OCI-LY1 (cell line): Measurements from ENCODE around the gene PRKCE.

Experiments used
- H2AFZ ChIP-seq: fragments of 200-600 bp; sonication (generic), shearing (Covaris generic); 2 replicates; pipeline ENCODE4 v1.6.0; 2014; ENCODE audit warnings: antibody characterized with exemption, mild to moderate bottlenecking, low read length
- H3F3A ChIP-seq: fragments of 200-600 bp; sonication (generic), shearing (Covaris generic); 2 replicates; pipeline ENCODE4 v1.6.0; 2014; ENCODE audit warnings: mild to moderate bottlenecking, antibody characterized with exemption, low read length, moderate library complexity; ENCODE audit not compliant: insufficient read depth
- H3K27ac ChIP-seq: fragments of 200-600 bp; sonication (generic); 2 replicates; pipeline ENCODE4 v1.5.1; 2014; ENCODE audit warnings: low read length, mixed run types, mild to moderate bottlenecking, low read depth; ENCODE audit not compliant: poor library complexity, severe bottlenecking
- H3K27me3 ChIP-seq: fragments of 200-600 bp; sonication (generic); 2 replicates; pipeline ENCODE4 v1.6.0; 2014; ENCODE audit warnings: antibody characterized with exemption, mild to moderate bottlenecking, low read length, moderate library complexity; ENCODE audit not compliant: insufficient read depth
- H3K36me3 ChIP-seq: fragments of 200-600 bp; sonication (generic); 2 replicates; pipeline ENCODE4 v1.6.1; 2014; ENCODE audit warnings: mild to moderate bottlenecking, antibody characterized with exemption, low read length, moderate library complexity, mixed read lengths; ENCODE audit not compliant: insufficient read depth
- H3K4me1 ChIP-seq: fragments of 200-600 bp; sonication (generic); 2 replicates; pipeline ENCODE4 v1.5.1; 2014; ENCODE audit warnings: mild to moderate bottlenecking, low read length, moderate library complexity; ENCODE audit not compliant: insufficient read depth, severe bottlenecking
- H3K4me2 ChIP-seq: fragments of 200-600 bp; sonication (generic), shearing (Covaris generic); 2 replicates; pipeline ENCODE4 v1.6.1; 2014; ENCODE audit warnings: low read length
- H3K4me3 ChIP-seq: fragments of 200-600 bp; sonication (generic); 2 replicates; pipeline ENCODE4 v1.5.1; 2014; ENCODE audit warnings: low read length, low read depth, mild to moderate bottlenecking, mixed read lengths; ENCODE audit not compliant: poor library complexity, severe bottlenecking
- H3K79me2 ChIP-seq: fragments of 200-600 bp; shearing (Covaris generic); 2 replicates; pipeline ENCODE4 v1.6.1; 2016; ENCODE audit warnings: mixed run types, low read length, mixed read lengths; ENCODE audit not compliant: insufficient read depth
- H3K9ac ChIP-seq: fragments of 200-600 bp; sonication (generic), shearing (Covaris generic); 2 replicates; pipeline ENCODE4 v1.6.1; 2014; ENCODE audit warnings: mild to moderate bottlenecking, low read length, mixed read lengths
- H3K9me2 ChIP-seq: fragments of 200-600 bp; sonication (generic), shearing (Covaris generic); 2 replicates; pipeline ENCODE4 v1.6.1; 2014; ENCODE audit warnings: low read depth, mild to moderate bottlenecking, low read length, mixed read lengths
- H3K9me3 ChIP-seq: fragments of 200-600 bp; shearing (Covaris generic); 2 replicates; pipeline ENCODE4 v1.6.1; 2014; ENCODE audit warnings: low read length, mixed read lengths
- H4K20me1 ChIP-seq: fragments of 200-600 bp; sonication (generic), shearing (Covaris generic); 2 replicates; pipeline ENCODE4 v1.6.0; 2016; ENCODE audit warnings: mild to moderate bottlenecking, low read length; ENCODE audit not compliant: insufficient read depth
- EZH2 ChIP-seq: fragments of 200-600 bp; sonication (generic), shearing (Covaris generic); IDR thresholded peaks from 2 replicates; pipeline ENCODE4 v1.8.0; 2017; ENCODE audit warnings: borderline replicate concordance, mixed run types, mild to moderate bottlenecking, antibody characterized with exemption, low read length, moderate library complexity, mixed read lengths
- TF ChIP-seq, protein P1 (sequence below): fragments of 200-600 bp; sonication (generic), shearing (Covaris generic); IDR thresholded peaks from 2 replicates; pipeline ENCODE4 v1.5.1; 2017; ENCODE audit warnings: mild to moderate bottlenecking, antibody characterized with exemption, low read length, moderate library complexity, mixed read lengths

The PRKCE gene

DNA sequence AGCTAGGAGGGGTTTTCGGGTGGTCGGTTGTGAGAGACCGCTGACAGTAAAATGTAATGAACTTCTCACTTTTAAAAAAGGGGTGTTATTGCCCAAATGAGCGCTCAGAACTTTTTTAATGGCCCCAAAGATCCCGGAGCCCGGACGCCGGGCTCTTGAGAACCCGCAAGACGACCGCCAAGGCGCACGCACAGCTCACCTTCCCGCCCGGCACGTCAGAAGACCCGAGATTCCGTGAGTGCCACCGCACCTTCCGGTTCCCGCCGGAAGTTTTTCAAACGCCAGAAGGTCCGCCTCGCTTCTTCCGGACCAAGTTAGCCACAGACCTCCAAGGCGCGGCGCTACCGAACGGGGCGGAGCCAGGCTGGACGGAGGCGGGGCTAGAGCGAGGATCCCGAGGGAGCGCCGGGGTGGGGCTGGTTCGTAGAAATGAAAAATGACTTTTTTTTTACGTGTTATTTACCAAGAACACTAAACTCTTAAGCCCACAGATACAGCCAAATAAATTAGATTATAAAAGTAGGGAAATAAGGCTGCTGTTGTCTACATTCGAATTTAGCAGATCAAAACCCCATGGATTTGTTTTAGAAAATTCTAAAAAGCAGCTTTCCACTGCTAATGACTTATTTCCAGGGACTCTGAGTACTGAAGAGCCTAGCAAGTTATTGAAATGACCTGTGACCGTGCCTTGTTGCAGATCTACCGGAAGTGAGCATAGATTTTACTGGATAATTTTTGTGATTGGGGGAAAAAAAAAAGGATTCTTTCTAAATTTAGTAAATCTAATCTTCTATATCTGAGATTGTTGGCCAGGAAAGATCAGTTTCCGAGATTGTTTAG is 40.2 kb upstream of the PRKCE start, which contains the start of gene SRBD1:
SRBD1 (minus strand) TSS at position 248 of the 840 bp plus-strand sequence. CDS start 5,826 bp downstream, outside the sequence.
- H3K4me3 ChIP-seq = peak within 1 kb of the TSS; percentile 73
- H3K27ac ChIP-seq = peak within 1 kb of the TSS; percentile 75
- no peaks in the 10 kb centered on the region for H3K36me3 ChIP-seq
- peak within 1 kb of the TSS; percentile 87 for H2AFZ ChIP-seq
- H3K79me2 ChIP-seq = peaks cover 8% of the 10 kb centered on the region
- no peaks in the 10 kb centered on the region for H3K9me3 ChIP-seq
- H4K20me1 ChIP-seq = no peaks in the 10 kb centered on the region
- H3F3A ChIP-seq = no peaks in the 10 kb centered on the region
- H3K9me2 ChIP-seq = no peaks in the 10 kb centered on the region
- TF ChIP-seq, protein P1, sequence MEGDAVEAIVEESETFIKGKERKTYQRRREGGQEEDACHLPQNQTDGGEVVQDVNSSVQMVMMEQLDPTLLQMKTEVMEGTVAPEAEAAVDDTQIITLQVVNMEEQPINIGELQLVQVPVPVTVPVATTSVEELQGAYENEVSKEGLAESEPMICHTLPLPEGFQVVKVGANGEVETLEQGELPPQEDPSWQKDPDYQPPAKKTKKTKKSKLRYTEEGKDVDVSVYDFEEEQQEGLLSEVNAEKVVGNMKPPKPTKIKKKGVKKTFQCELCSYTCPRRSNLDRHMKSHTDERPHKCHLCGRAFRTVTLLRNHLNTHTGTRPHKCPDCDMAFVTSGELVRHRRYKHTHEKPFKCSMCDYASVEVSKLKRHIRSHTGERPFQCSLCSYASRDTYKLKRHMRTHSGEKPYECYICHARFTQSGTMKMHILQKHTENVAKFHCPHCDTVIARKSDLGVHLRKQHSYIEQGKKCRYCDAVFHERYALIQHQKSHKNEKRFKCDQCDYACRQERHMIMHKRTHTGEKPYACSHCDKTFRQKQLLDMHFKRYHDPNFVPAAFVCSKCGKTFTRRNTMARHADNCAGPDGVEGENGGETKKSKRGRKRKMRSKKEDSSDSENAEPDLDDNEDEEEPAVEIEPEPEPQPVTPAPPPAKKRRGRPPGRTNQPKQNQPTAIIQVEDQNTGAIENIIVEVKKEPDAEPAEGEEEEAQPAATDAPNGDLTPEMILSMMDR = no peak
- no peak for TF ChIP-seq EZH2
- H3K4me2 ChIP-seq = peak within 1 kb of the TSS; percentile 70
- H3K27me3 ChIP-seq = no peaks in the 10 kb centered on the region
- H3K4me1 ChIP-seq = peaks cover 17% of the 10 kb centered on the region
- H3K9ac ChIP-seq = peak within 1 kb of the TSS; percentile 80

GRCh38 chr2:45612285-45612684 is 39.2 kb upstream of the PRKCE start:
- peaks cover 17% of the 10 kb centered on the region for H3K4me1 ChIP-seq

GRCh38 chr2:45612731-45613130 is 38.7 kb upstream of the PRKCE start:
- no peak for TF ChIP-seq EZH2
- TF ChIP-seq, protein P1 = no peak
- no peak overlapping the region for H3K27ac ChIP-seq

More at GRCh38 chr2:45612285-45612684, 39.2 kb upstream of the PRKCE start:
- Histone ChIP-seq H3K79me2 (peaks cover 8% of the 10 kb centered on the region), H3K36me3 (no peaks in the 10 kb centered on the region), H3K27me3 (no peaks in the 10 kb centered on the region), H3K9ac (no peak overlapping the region), H3K27ac (no peak overlapping the region), H3K4me2 (no peak overlapping the region), H3K9me3 (no peaks in the 10 kb centered on the region), H2AFZ (no peak overlapping the region), H3K9me2 (no peaks in the 10 kb centered on the region), H3K4me3 (no peak overlapping the region), H4K20me1 (no peaks in the 10 kb centered on the region), H3F3A (no peaks in the 10 kb centered on the region)
- TF ChIP-seq, protein P1 = no peak
- no peak for TF ChIP-seq EZH2

More at GRCh38 chr2:45612731-45613130, 38.7 kb upstream of the PRKCE start:
- Histone ChIP-seq H3K4me1 (peaks cover 17% of the 10 kb centered on the region), H3K9me2 (no peaks in the 10 kb centered on the region), H3K9me3 (no peaks in the 10 kb centered on the region), H3K4me3 (no peak overlapping the region), H3K4me2 (no peak overlapping the region), H4K20me1 (no peaks in the 10 kb centered on the region), H3K79me2 (peaks cover 4% of the 10 kb centered on the region), H3K27me3 (no peaks in the 10 kb centered on the region), H3K36me3 (no peaks in the 10 kb centered on the region), H3F3A (no peaks in the 10 kb centered on the region), H2AFZ (no peak overlapping the region), H3K9ac (no peak overlapping the region)
